MCF 10A (cell line): ENCODE measurements around the gene ROR1. TPM values are rescaled to one million over a fixed set of nuclear protein-coding genes. Genes with fewer than 3 reads are reported as not detected.

Experiments used
- BruUV-seq: library from RNA; stranded (reverse); fragments of 400-500 nt; replicated peaks from 2 replicates; lab custom pipeline; 2021; lab: Mats Ljungman, UMichigan
- CTCF ChIA-PET: fragments of 300-600 bp; sonication (Branson Sonifier 250); formaldehyde crosslinking; extraction: SDS; loops from one replicate; lab custom pipeline; 2021; ENCODE audit warnings: antibody characterized with exemption, inconsistent platforms; lab: Yijun Ruan, JAX
- POLR2A ChIA-PET: fragments of 300-600, 350-650 bp; sonication (Branson Sonifier 250); formaldehyde crosslinking; extraction: SDS; loops from one replicate; lab custom pipeline; 2020; ENCODE audit warnings: antibody characterized with exemption, inconsistent platforms; lab: Yijun Ruan, JAX
- DNase-seq: peaks from one replicate; pipeline ENCODE4 v3.0.0-alpha.2; 2018; ENCODE audit not compliant: unreplicated experiment
- H3K27ac Mint-ChIP-seq: one replicate; pipeline ENCODE4 v1.8.0; 2022; ENCODE audit warnings: mild to moderate bottlenecking, low read depth, mixed read lengths; ENCODE audit not compliant: unreplicated experiment
- H3K27me3 Mint-ChIP-seq: one replicate; pipeline ENCODE4 v1.8.0; 2022; ENCODE audit warnings: mixed read lengths; ENCODE audit not compliant: insufficient read depth, unreplicated experiment
- H3K36me3 Mint-ChIP-seq: one replicate; pipeline ENCODE4 v1.8.0; 2022; ENCODE audit warnings: mild to moderate bottlenecking, moderate library complexity, mixed read lengths; ENCODE audit not compliant: insufficient read depth, unreplicated experiment
- H3K4me1 Mint-ChIP-seq: one replicate; pipeline ENCODE4 v1.8.0; 2022; ENCODE audit warnings: mixed read lengths; ENCODE audit not compliant: insufficient read depth, unreplicated experiment
- H3K4me3 Mint-ChIP-seq: one replicate; pipeline ENCODE4 v1.8.0; 2022; ENCODE audit warnings: mild to moderate bottlenecking, moderate library complexity, mixed read lengths; ENCODE audit not compliant: unreplicated experiment
- H3K9me3 Mint-ChIP-seq: one replicate; pipeline ENCODE4 v1.8.0; 2022; ENCODE audit warnings: mixed read lengths; ENCODE audit not compliant: unreplicated experiment
- CTCF ChIP-seq: fragments of 200-600 bp; IDR thresholded peaks from one replicate; pipeline ENCODE4 v1.8.0; 2022; ENCODE audit warnings: antibody characterized with exemption, mild to moderate bottlenecking; ENCODE audit not compliant: unreplicated experiment
- intact Hi-C: fragments of 100-400 bp; cut with micrococcal nuclease; formaldehyde crosslinking; loops from 2 replicates; pipeline ENCODE4 v1.14.1; 2022
- total RNA-seq: library from RNA; stranded (reverse); gene quantifications from 2 replicates; pipeline ENCODE4 v1.2.3, GENCODE V29; 2022

The ROR1 gene
- total RNA-seq, 1 experiment from 2014 or later, result 4.6 TPM

- ChIA-PET POLR2A (interaction anchor here (1.3 kb wide), 1 partner anchor 16 kb away, joined by 3 read pairs; no protein-coding TSS in a partner anchor), CTCF (interaction anchor here (1.4 to 3.3 kb wide), 4 partner anchors 8 to 232 kb away, joined by 3 to 13 read pairs (median 4); no protein-coding TSS in a partner anchor)
- Mint-ChIP-seq H3K9me3 (no peaks in the 10 kb centered on the region), H3K36me3 (no peaks in the 10 kb centered on the region), H3K4me1 (peaks cover 23% of the 10 kb centered on the region), H3K27me3 (no peaks in the 10 kb centered on the region), H3K27ac (no peak overlapping the region), H3K4me3 (no peak overlapping the region)
- no TSS peak for BruUV-seq
- intact Hi-C loops, result loop anchor here (5.0 kb wide), 2 partner anchors 151 to 231 kb away; partner anchors contain the start of gene ROR1
- DNase-seq, result no peak
- TF ChIP-seq CTCF, result no peak
Measured at GRCh38 chr1:63923302-63923701, 149.5 kb downstream of the ROR1 start.

DNA sequence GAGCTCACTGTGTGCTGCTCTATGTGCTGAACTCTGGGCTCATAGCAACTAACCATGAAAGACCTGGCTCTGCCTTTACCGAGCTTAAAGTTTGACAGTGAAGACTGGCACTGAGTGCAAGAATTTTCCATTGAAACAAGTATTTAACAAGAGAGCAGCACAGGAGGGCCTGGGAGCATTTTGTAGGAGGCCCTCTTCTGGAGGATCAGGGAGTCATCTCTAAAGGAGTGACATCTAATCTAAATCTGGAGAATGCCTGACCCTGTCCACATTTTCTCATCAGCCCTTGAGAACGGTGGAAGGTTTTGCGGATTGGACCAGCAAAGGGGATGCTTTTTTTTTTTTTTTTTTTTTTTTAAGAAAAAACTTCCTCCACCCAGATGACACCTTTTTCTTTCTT lies 150.8 kb downstream of the ROR1 start:
- H3K27ac Mint-ChIP-seq, result no peak overlapping the region
- peaks cover 23% of the 10 kb centered on the region for H3K4me1 Mint-ChIP-seq
- intact Hi-C loops, result loop anchor here (5.0 kb wide), 2 partner anchors 152 to 232 kb away; partner anchors contain the start of gene ROR1
- no peak for DNase-seq
- ChIA-PET CTCF (interaction anchor here (1.4 to 3.3 kb wide), 3 partner anchors 9 to 233 kb away, joined by 3 to 13 read pairs (median 3); no protein-coding TSS in a partner anchor), POLR2A (no interaction called here)
- H3K27me3 Mint-ChIP-seq, result no peaks in the 10 kb centered on the region
- no peaks in the 10 kb centered on the region for H3K9me3 Mint-ChIP-seq
- H3K4me3 Mint-ChIP-seq, result no peak overlapping the region
- no TSS peak for BruUV-seq
- TF ChIP-seq CTCF, result no peak
- no peaks in the 10 kb centered on the region for H3K36me3 Mint-ChIP-seq

DNA sequence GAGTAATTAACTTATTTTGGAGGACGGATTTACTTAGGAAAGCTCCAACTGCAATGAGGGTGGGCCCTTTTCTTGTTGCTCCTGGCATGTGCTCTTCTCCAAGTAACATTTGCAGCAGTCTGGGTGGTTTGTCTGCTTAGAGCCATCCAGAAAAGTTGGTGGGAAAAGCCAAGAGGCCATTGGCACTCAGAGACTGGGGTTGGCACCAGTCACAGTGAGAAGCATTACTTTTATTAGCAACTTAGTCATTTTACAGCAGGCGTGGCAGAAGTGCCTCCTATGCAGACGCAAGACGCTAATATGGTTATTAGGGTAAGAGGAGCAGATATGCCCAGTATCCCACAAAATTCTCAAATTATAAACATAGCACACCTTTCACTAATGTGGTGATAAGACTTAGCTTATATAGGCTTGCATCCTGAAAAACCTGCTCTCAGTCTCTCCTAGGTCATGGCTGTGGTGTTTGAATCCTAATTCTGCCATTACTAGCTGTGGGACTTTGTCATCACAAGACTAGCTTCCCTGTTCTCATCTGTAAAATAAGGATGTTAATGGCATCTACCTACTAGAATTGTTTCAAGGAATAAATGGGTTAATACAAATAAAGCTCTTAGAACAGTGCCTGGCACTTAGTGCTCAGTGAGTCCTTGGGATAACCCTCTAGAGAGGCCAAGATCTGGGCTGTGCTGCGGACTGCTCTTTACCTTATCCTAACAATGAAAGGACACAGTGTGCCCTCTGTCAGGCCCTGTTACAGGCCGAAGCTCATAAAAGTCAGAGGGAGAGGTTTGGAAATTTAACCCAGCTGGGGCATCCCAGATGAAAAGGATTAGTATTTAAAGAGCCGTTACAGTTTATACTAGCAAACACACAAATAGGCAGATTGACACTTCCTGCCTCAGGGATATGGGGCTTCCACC lies 154.6 kb downstream of the ROR1 start:
- Mint-ChIP-seq H3K4me3 (no peak overlapping the region), H3K27ac (no peak overlapping the region), H3K27me3 (no peaks in the 10 kb centered on the region), H3K9me3 (no peaks in the 10 kb centered on the region), H3K4me1 (peaks cover 9% of the 10 kb centered on the region), H3K36me3 (peaks cover 4% of the 10 kb centered on the region)
- CTCF ChIA-PET, result interaction anchor here (0.6 to 1.4 kb wide), 6 partner anchors 22 to 743 kb away, joined by 3 to 6 read pairs (median 4); no protein-coding TSS in a partner anchor
- BruUV-seq, result no TSS peak
- intact Hi-C loops, result no loop called here
- DNase-seq, result no peak
- POLR2A ChIA-PET, result no interaction called here
- no peak for TF ChIP-seq CTCF

- H3K9me3 Mint-ChIP-seq, result no peaks in the 10 kb centered on the region
- TF ChIP-seq CTCF, result no peak
- H3K36me3 Mint-ChIP-seq, result peaks cover 4% of the 10 kb centered on the region
- H3K27ac Mint-ChIP-seq, result no peak overlapping the region
- peaks cover 6% of the 10 kb centered on the region for H3K4me1 Mint-ChIP-seq
- ChIA-PET POLR2A (no interaction called here), CTCF (interaction anchor here (0.6 to 1.4 kb wide), 4 partner anchors 21 to 248 kb away, joined by 3 to 7 read pairs (median 5); no protein-coding TSS in a partner anchor)
- no peak overlapping the region for H3K4me3 Mint-ChIP-seq
- no peaks in the 10 kb centered on the region for H3K27me3 Mint-ChIP-seq
- BruUV-seq, result no TSS peak
- DNase-seq, result no peak
- intact Hi-C loops, result no loop called here
Measured at GRCh38 chr1:63929106-63929478, 155.3 kb downstream of the ROR1 start.
